Lower leg skin (tissue), 3 donors: ENCODE data around the gene COG5.

Source experiments
- POLR2A ChIP-seq, 2 donors: fragments of 450-650 bp; IDR thresholded peaks; one replicate each; pipeline ENCODE4 v1.6.1; 2016 to 2017; ENCODE audit warnings: antibody characterized with exemption in 2 of 2, mild to moderate bottlenecking in 1 of 2, moderate library complexity in 1 of 2
- TF ChIP-seq, protein P1 (sequence below), 3 donors: fragments of 450-650 bp; IDR thresholded peaks; one replicate each; pipeline ENCODE4 v1.5.1; 2016; ENCODE audit warnings: antibody characterized with exemption in 3 of 3, mild to moderate bottlenecking in 3 of 3, moderate library complexity in 2 of 3

DNA sequence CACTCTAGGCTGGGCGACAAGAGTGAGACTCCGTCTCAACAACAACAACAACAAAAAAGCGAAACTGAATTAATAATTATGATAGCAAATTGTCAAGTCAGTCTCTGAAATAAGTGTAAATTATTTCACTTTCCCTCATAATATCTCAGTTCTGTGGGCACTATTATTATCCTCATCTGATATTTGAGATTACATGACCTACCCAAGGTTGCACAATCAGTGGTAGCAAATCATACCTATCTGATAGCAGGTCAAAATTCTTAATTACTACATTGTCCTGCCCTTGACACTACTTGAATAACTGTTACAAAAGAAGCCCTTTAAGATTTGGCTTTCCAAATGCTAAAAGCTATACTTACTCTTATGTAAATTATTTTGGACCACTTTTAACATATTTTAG, 209.1 kb downstream of the COG5 start:
- TF ChIP-seq, protein P1, sequence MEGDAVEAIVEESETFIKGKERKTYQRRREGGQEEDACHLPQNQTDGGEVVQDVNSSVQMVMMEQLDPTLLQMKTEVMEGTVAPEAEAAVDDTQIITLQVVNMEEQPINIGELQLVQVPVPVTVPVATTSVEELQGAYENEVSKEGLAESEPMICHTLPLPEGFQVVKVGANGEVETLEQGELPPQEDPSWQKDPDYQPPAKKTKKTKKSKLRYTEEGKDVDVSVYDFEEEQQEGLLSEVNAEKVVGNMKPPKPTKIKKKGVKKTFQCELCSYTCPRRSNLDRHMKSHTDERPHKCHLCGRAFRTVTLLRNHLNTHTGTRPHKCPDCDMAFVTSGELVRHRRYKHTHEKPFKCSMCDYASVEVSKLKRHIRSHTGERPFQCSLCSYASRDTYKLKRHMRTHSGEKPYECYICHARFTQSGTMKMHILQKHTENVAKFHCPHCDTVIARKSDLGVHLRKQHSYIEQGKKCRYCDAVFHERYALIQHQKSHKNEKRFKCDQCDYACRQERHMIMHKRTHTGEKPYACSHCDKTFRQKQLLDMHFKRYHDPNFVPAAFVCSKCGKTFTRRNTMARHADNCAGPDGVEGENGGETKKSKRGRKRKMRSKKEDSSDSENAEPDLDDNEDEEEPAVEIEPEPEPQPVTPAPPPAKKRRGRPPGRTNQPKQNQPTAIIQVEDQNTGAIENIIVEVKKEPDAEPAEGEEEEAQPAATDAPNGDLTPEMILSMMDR (IDR thresholded peaks at IDR 0.05): no peak
- no peak for TF ChIP-seq POLR2A (IDR thresholded peaks at IDR 0.05)
